Ishikawa (cell line): ENCODE results near the gene GPR15.

ENCODE experiments used
- CEBPB ChIP-seq: IDR thresholded peaks from 2 replicates; pipeline ENCODE4 v1.6.1; 2012
- CREB1 ChIP-seq: IDR thresholded peaks from 2 replicates; pipeline ENCODE4 v1.6.1; 2012; ENCODE audit warnings: low read depth
- EGR1 ChIP-seq: IDR thresholded peaks from 2 replicates; pipeline ENCODE4 v1.6.1; 2012
- EP300 ChIP-seq: IDR thresholded peaks from 2 replicates; pipeline ENCODE4 v1.6.1; 2012; ENCODE audit warnings: borderline replicate concordance
- FOXM1 ChIP-seq: IDR thresholded peaks from 2 replicates; pipeline ENCODE4 v1.6.1; 2012; ENCODE audit warnings: low read depth, borderline replicate concordance
- MAX ChIP-seq: IDR thresholded peaks from 2 replicates; pipeline ENCODE4 v1.6.1; 2012
- NFIC ChIP-seq: IDR thresholded peaks from 2 replicates; pipeline ENCODE4 v1.6.1; 2012
- RAD21 ChIP-seq: IDR thresholded peaks from 2 replicates; pipeline ENCODE4 v1.6.1; 2012; ENCODE audit warnings: low read depth
- REST ChIP-seq: IDR thresholded peaks from 2 replicates; pipeline ENCODE4 v1.6.1; 2012; ENCODE audit warnings: low read depth, mild to moderate bottlenecking
- TAF1 ChIP-seq: IDR thresholded peaks from 2 replicates; pipeline ENCODE4 v1.6.1; 2012; ENCODE audit warnings: low read depth, mild to moderate bottlenecking
- TCF12 ChIP-seq: IDR thresholded peaks from 2 replicates; pipeline ENCODE4 v1.6.1; 2012; ENCODE audit warnings: low read depth
- TEAD4 ChIP-seq: IDR thresholded peaks from 2 replicates; pipeline ENCODE4 v1.6.1; 2012
- USF1 ChIP-seq: IDR thresholded peaks from 2 replicates; pipeline ENCODE4 v1.6.1; 2012
- YY1 ChIP-seq: IDR thresholded peaks from 2 replicates; pipeline ENCODE4 v1.6.1; 2012; ENCODE audit warnings: low read depth
- ZBTB7A ChIP-seq: IDR thresholded peaks from 2 replicates; pipeline ENCODE4 v1.6.1; 2012; ENCODE audit warnings: low read depth

The GPR15 gene

DNA sequence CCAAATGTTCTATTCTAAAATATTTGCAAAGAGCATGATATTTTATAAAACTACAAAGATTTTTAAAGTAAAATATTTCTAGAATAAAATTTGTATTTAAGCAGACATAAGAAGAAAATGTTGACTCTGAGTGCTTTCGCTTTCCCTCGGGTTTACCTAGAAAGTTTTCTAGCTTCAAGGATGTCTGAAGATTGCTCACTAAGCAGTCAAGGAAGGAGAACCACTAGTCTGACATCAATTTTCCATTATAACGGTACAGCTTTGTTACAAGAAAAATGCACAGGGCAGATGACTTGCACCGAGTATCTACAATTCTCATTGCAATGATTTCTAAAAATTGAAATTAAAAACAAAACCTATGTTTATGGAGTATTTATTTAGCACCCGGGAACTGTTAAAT lies 14.2 kb downstream of the GPR15 start:
- TF ChIP-seq EGR1 (no peak), TEAD4 (no peak), ZBTB7A (no peak), TCF12 (no peak), CEBPB (no peak), RAD21 (no peak), NFIC (no peak), MAX (no peak)

- TF ChIP-seq TAF1 (no peak), CEBPB (no peak), TCF12 (no peak), REST (no peak), TEAD4 (no peak), RAD21 (no peak), YY1 (no peak), ZBTB7A (no peak), USF1 (no peak), CREB1 (no peak), EP300 (no peak), FOXM1 (no peak), EGR1 (no peak), NFIC (no peak)
Measured at GRCh38 chr3:98548544-98548943, 16.8 kb downstream of the GPR15 start.

DNA sequence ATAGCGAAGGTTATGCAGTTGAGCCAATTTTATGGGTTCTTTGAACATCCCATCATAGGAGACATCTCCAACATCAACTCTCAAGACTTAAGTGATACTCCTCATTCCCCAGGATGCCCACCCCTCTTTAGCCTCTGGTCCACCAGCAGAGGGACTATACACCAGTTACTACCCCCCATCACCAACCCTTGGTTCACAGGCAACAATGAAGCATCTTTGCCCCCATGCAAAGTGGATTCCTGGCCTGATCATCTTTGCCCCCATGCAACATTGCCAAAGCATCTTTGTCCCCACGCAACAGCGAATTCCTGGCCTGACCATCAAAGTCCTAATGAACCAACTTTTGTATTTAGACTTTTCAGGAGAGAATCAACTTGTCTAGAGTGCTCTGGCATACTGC lies 19.1 kb downstream of the GPR15 start:
- no peak for TF ChIP-seq NFIC
- TF ChIP-seq FOXM1: no peak
- no peak for TF ChIP-seq TCF12
- TF ChIP-seq USF1: no peak
- no peak for TF ChIP-seq EP300
- TF ChIP-seq YY1: no peak
- TF ChIP-seq REST: no peak
- TF ChIP-seq CREB1: no peak
- TF ChIP-seq TEAD4: no peak
- no peak for TF ChIP-seq TAF1
- TF ChIP-seq RAD21: no peak
- no peak for TF ChIP-seq MAX
- no peak for TF ChIP-seq ZBTB7A
- TF ChIP-seq CEBPB: no peak
- no peak for TF ChIP-seq EGR1

DNA sequence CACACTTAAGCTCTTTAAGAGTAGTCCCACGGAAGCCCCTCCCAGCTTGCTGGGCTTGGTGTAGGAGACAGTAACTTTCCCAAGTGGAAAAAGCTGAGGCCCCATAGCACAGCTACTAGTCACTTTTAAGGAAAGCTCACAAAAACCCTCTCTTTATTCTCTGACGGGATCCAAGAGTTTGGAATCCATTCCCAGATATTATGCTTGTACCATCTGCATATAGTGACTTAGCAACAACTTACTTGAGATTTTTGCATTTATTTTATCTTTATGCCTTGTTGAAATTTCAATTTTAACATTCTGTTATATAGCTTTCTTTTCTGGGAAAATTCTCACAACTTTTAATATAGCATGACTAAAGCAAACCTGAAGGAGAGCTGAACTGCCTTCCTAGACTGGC lies 19.5 kb downstream of the GPR15 start:
- TF ChIP-seq CREB1 (no peak), TAF1 (no peak), TCF12 (no peak), EGR1 (no peak), CEBPB (no peak), MAX (no peak), USF1 (no peak), RAD21 (no peak), ZBTB7A (no peak), TEAD4 (no peak), YY1 (no peak), NFIC (no peak)

DNA sequence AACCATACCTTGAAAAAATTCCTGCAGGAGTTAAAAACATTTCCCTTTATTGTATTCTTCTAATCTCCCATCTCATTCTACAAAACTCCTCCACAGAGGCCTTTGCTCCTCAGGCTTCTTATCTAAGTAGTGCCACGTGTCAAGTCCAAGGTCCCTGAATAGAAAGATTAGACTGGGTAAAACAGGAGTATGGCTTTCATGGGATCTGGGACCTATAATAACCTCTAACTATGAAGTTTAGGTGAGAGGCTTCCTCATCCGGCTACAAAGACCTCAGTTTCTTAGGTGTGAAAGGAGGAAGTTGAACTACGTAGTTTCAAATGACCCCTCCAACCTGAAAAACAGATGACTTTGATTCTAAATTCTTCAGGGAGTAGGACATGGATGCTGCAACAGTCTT lies 20.0 kb downstream of the GPR15 start:
- TF ChIP-seq MAX (no peak), YY1 (no peak), USF1 (no peak), NFIC (no peak), TEAD4 (no peak), RAD21 (no peak), CREB1 (no peak), CEBPB (no peak), TAF1 (no peak), ZBTB7A (no peak), EGR1 (no peak), TCF12 (no peak), EP300 (no peak), FOXM1 (no peak), REST (no peak)
